AG09309 (cell line): ENCODE measurements around the gene PSEN2.

Experiments used
- DNase-seq: peaks from one replicate; pipeline ENCODE4 v3.0.0-alpha.2; 2010; ENCODE audit warnings: low read depth
- H3K4me3 ChIP-seq: 2 replicates; pipeline ENCODE4 v1.5.1; 2011; ENCODE audit warnings: mild to moderate bottlenecking, low read depth, low read length, moderate library complexity; ENCODE audit not compliant: control insufficient read depth
- CTCF ChIP-seq: IDR thresholded peaks from 2 replicates; pipeline ENCODE4 v1.5.1; 2011; ENCODE audit warnings: mild to moderate bottlenecking, low read depth, low read length, inconsistent platforms; ENCODE audit not compliant: insufficient read depth, control insufficient read depth; ENCODE audit errors: missing control alignments

PSEN2 gene

DNA sequence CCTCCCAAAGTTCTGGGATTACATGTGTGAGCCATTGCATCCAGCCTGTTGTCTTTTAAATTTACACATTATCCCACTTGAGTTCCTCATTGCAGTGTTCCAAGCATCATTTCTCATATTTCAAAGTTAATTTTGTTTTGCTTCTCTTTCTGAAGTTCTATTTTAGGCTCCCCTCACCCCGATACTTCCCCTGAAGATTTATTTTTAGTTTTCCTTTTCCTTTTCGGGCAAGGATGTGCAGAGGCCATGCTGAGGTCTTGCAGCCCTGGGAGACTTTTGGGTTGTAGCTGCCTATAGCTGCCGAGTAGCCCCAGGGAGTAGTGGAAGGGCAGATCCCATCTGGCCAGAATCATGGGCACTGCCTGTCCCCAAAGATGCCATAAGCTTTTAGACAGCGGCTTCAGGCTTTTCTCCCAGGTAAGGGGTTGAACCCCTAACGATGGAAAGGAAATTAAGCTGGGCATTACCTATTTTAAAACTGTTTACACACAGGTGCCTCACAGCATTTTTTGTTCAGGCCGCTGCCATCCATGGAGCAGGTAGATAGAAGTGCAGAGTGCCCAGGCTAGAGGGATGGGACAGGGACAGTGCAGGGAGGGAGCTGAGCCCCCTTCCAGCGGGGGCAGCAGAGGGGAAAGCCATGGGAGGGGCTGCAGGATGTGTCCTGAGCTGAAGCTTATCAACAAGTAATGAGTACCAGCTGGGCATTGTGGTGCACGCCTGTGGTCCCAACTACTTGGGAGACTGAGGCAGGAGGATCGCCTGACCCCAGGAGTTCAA is 15.9 kb downstream of the PSEN2 start:
- H3K4me3 ChIP-seq: no peak overlapping the region

DNA sequence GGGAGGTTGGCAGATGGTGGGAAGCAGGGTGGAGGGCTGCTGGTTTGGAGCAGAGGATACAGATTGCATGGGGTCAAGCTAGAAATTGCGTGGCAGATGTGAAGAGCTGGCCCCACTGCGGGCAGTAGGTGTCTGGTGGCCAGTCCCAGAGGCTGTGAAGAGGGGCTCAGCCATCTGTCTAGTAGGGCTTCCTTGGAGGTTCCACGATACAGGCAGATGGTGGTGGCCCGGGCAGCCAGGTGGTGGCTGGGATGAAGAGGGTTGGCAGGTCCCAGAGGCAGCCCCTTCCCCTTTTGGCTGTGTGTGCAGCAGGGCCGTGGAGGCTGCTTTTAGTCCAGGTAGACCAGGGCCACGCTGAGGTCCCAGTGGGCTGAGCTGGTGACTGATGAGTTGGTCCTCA is 16.6 kb downstream of the PSEN2 start:
- DNase-seq: no peak
- TF ChIP-seq CTCF: no peak
- H3K4me3 ChIP-seq: no peak overlapping the region

More for the DNA sequence above, 15.9 kb downstream of the PSEN2 start:
- no peak for DNase-seq
- no peak for TF ChIP-seq CTCF

DNA sequence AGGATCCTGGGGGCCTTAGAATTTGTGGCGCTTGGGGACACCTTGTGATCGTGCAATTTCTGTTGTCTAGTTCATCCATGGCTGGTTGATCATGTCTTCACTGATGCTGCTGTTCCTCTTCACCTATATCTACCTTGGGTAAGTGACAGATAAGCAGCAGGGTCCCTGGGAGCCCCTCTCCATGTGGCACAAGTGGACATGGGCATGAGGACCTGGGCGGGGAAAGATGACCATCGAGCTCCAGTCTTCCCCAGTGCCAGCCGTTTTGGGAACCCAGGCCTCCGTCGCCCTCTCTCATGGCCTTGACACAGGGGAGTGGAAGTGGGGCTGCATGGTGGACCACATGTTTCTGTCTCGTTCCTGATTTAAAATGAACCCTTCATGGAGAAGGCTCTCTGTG is 17.6 kb downstream of the PSEN2 start:
- no peak for TF ChIP-seq CTCF
- H3K4me3 ChIP-seq: no peak overlapping the region
- no peak for DNase-seq

DNA sequence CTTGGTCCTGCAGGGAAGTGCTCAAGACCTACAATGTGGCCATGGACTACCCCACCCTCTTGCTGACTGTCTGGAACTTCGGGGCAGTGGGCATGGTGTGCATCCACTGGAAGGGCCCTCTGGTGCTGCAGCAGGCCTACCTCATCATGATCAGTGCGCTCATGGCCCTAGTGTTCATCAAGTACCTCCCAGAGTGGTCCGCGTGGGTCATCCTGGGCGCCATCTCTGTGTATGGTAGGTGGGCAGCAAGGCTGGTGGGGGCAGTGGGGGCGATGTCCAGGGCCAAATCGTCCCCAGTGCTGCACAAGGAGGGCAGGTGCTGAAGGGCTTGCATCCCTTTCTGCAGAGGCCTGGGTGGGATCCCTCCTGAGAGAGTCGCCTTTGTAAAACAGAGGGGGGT is 18.4 kb downstream of the PSEN2 start:
- no peak for TF ChIP-seq CTCF
- DNase-seq: no peak
- H3K4me3 ChIP-seq: no peak overlapping the region

DNA sequence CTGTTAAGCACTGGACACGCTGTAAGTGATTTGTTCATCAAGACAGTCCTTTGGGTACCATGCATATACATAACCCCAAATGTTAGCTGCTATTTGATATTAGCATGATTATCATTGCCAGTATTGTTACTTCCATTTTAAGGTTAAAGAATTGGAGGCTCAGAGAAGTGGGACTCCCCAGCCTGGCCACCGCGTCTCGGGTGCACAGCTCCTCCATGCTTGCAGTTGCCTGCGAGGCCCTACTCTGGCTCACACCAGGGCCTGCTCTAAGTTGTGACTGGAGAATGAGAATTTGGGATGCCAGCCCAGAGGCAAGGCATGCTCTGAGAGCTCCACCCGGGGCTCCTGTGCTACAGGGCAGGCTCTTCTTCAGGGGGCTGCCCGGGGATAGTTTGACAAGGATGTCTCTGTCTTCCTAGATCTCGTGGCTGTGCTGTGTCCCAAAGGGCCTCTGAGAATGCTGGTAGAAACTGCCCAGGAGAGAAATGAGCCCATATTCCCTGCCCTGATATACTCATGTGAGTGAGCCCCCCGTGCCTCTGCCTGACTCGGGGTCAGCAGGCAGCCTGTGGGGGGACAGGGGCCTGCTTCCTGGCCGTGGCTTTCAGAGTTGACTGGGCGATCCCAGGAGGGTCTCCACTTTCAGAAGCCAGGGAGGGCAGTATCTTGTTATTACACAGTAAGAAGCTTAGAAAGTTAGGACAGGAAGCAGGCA is 19.4 kb downstream of the PSEN2 start:
- no peak for DNase-seq
- no peak overlapping the region for H3K4me3 ChIP-seq
- TF ChIP-seq CTCF: no peak

GRCh38 chr1:226890331-226891108 is 20.1 kb downstream of the PSEN2 start:
- no peak overlapping the region for H3K4me3 ChIP-seq
- TF ChIP-seq CTCF: no peak
- DNase-seq: no peak
